KMS-11 (cell line): ENCODE results near the gene OR5K4.

Experiments
- H2AFZ ChIP-seq: fragments of 200-600 bp; sonication (generic); 2 replicates; pipeline ENCODE4 v1.6.1; 2016; ENCODE audit warnings: antibody characterized with exemption, mixed run types, low read depth
- H3K27ac ChIP-seq: fragments of 200-600 bp; sonication (generic); 2 replicates; pipeline ENCODE4 v1.6.1; 2016; ENCODE audit warnings: mild to moderate bottlenecking, mixed run types
- H3K27me3 ChIP-seq: fragments of 200-600 bp; sonication (generic); 2 replicates; pipeline ENCODE4 v1.6.1; 2017; ENCODE audit warnings: mild to moderate bottlenecking, low read depth, mixed run types, moderate library complexity; ENCODE audit not compliant: insufficient read depth
- H3K36me3 ChIP-seq: fragments of 200-600 bp; sonication (generic); 2 replicates; pipeline ENCODE4 v1.6.1; 2017; ENCODE audit warnings: mild to moderate bottlenecking, mixed run types; ENCODE audit not compliant: insufficient read depth
- H3K4me1 ChIP-seq: fragments of 200-600 bp; sonication (generic); 2 replicates; pipeline ENCODE4 v1.6.1; 2016; ENCODE audit warnings: mild to moderate bottlenecking, low read depth, mixed run types; ENCODE audit not compliant: poor library complexity, severe bottlenecking
- H3K4me2 ChIP-seq: fragments of 200-600 bp; sonication (generic); 2 replicates; pipeline ENCODE4 v1.7.0; 2016; ENCODE audit warnings: mild to moderate bottlenecking, mixed run types
- H3K4me3 ChIP-seq: fragments of 200-600 bp; sonication (generic); IDR thresholded peaks from 2 replicates; pipeline ENCODE4 v1.6.1; 2017; ENCODE audit warnings: low read depth, low read length, mixed read lengths; ENCODE audit not compliant: insufficient read depth
- H3K79me2 ChIP-seq: fragments of 200-600 bp; sonication (generic); 2 replicates; pipeline ENCODE4 v1.6.1; 2016; ENCODE audit warnings: low read depth, mixed run types; ENCODE audit not compliant: insufficient read depth
- H3K9ac ChIP-seq: fragments of 200-600 bp; sonication (generic); 2 replicates; pipeline ENCODE4 v1.6.1; 2016; ENCODE audit warnings: mild to moderate bottlenecking, mixed run types
- H4K20me1 ChIP-seq: fragments of 200-600 bp; sonication (generic); 2 replicates; pipeline ENCODE4 v1.6.1; 2016; ENCODE audit warnings: mild to moderate bottlenecking, mixed run types; ENCODE audit not compliant: insufficient read depth
- CTCF ChIP-seq: fragments of 200-600 bp; sonication (generic); conservative IDR thresholded peaks from 2 replicates; pipeline ENCODE4 v1.6.1; 2017; ENCODE audit warnings: low read depth, mild to moderate bottlenecking, antibody characterized with exemption, low read length, moderate library complexity, mixed read lengths

The OR5K4 gene

GRCh38 chr3:98329392-98330124 lies 24.1 kb upstream of the OR5K4 start:
- H2AFZ ChIP-seq: peak overlapping the region; percentile 77
- H4K20me1 ChIP-seq: no peaks in the 10 kb centered on the region
- peak; percentile 84 for TF ChIP-seq CTCF
- no peaks in the 10 kb centered on the region for H3K79me2 ChIP-seq
- H3K9ac ChIP-seq: no peak overlapping the region
- no peaks in the 10 kb centered on the region for H3K36me3 ChIP-seq
- no peak overlapping the region for H3K4me3 ChIP-seq
- H3K4me2 ChIP-seq: no peak overlapping the region
- H3K4me1 ChIP-seq: peaks cover 6% of the 10 kb centered on the region
- H3K27me3 ChIP-seq: no peaks in the 10 kb centered on the region
- H3K27ac ChIP-seq: no peak overlapping the region

GRCh38 chr3:98331329-98331728 lies 22.3 kb upstream of the OR5K4 start:
- H3K27me3 ChIP-seq: no peaks in the 10 kb centered on the region
- H3K4me3 ChIP-seq: no peak overlapping the region
- no peaks in the 10 kb centered on the region for H4K20me1 ChIP-seq
- no peak overlapping the region for H2AFZ ChIP-seq
- TF ChIP-seq CTCF: no peak
- no peak overlapping the region for H3K27ac ChIP-seq
- peaks cover 6% of the 10 kb centered on the region for H3K4me1 ChIP-seq
- H3K4me2 ChIP-seq: no peak overlapping the region
- H3K79me2 ChIP-seq: no peaks in the 10 kb centered on the region
- no peak overlapping the region for H3K9ac ChIP-seq
- H3K36me3 ChIP-seq: no peaks in the 10 kb centered on the region

- TF ChIP-seq CTCF: peak; percentile 70
- Histone ChIP-seq H3K27me3 (no peaks in the 10 kb centered on the region), H2AFZ (no peak overlapping the region), H3K27ac (no peak overlapping the region), H3K79me2 (no peaks in the 10 kb centered on the region), H3K4me1 (peaks cover 6% of the 10 kb centered on the region), H3K9ac (no peak overlapping the region), H3K4me2 (no peak overlapping the region), H3K36me3 (no peaks in the 10 kb centered on the region), H3K4me3 (no peak overlapping the region), H4K20me1 (no peaks in the 10 kb centered on the region)
Measured at GRCh38 chr3:98333989-98334606, 19.6 kb upstream of the OR5K4 start.

DNA sequence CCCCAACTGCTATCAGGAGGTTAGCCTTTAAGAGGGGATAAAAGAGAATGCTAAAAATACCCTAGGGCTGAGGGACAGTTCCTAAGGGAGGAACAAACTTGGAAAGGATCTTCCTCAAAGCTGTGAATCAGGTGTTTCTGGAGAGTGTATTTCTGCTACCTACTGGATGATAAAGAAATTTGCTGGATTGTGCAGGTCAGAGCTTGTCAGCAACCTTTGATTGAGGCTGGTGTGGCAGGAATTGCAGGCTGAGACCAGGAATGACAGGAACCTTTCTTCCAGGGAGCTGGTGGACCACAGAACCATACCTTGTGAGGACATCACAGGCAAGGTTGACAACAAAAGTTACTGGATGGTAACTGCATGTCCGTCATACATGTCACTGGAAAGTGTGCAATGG lies 14.6 kb upstream of the OR5K4 start:
- Histone ChIP-seq H3K27ac (no peak overlapping the region), H3K4me3 (no peak overlapping the region), H2AFZ (no peak overlapping the region), H3K9ac (no peak overlapping the region), H3K4me2 (no peak overlapping the region), H3K36me3 (no peaks in the 10 kb centered on the region), H3K79me2 (no peaks in the 10 kb centered on the region), H4K20me1 (no peaks in the 10 kb centered on the region), H3K27me3 (no peaks in the 10 kb centered on the region), H3K4me1 (peaks cover 4% of the 10 kb centered on the region)
- TF ChIP-seq CTCF: no peak
